HG03575 (cell line): ENCODE data around the gene AFTPH.

Experiments used
- ATAC-seq: cut with Tn5 transposase; IDR thresholded peaks from one replicate; pipeline ENCODE4 v1.9.1; 2021; ENCODE audit not compliant: unreplicated experiment, insufficient number of reproducible peaks, low FRiP score; ENCODE audit errors: extremely low read depth

Gene AFTPH

DNA sequence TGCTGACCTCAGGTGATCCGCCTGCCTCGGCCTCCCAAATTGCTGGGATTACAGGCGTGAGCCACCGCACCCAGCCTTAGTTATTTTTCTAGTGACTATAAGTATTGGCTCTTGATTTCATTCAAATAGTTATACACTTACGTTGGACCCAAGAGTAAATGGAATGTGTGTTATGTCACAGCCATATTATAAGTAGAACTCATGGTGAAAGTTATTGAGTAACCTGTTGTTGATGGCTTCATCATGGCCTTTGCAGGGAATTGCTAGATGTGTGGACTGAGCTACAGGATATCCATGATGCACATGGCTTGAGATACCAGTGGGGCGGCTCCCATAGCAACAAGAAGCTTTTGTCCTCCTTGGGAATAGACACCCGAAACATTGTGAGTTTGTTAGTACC is 44.7 kb downstream of the AFTPH start:
- ATAC-seq, result no peak

DNA sequence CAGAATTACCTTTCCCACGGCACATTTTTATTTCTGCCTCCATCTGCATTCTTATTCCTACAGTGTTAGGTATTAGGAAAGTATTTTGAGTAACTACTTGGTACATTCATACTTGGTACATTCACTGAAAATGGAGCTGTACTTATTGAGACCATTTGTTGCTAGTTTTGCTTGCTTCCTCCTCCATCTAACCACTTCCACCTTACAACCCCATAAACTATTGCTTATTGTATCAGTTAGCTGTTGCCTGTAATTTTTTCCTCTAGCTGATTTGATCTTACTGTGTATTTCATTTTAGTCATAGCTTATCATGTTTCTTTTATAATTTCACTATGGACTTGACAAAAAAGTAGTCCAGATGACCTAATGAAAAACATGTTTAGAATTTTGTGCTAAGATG is 50.7 kb downstream of the AFTPH start:
- no peak for ATAC-seq

DNA sequence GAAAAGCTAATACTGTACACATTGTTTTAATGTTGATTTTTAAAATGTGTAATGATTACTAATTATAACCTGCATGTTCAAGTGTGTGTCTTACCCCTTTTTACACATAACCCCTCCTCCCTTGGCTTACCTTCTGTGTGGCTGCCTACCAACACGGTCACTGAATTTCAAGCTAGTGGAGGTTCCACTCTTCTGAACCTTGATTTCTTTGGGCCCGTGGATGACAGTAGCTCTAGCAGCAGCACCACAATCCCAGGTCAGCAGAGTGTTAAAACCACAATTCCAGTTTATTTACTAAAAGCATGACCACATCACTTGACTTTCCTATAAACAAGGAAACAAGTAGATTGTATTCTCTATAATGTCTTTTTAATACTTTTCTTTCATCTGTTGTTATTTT is 56.9 kb downstream of the AFTPH start:
- ATAC-seq, result no peak

DNA sequence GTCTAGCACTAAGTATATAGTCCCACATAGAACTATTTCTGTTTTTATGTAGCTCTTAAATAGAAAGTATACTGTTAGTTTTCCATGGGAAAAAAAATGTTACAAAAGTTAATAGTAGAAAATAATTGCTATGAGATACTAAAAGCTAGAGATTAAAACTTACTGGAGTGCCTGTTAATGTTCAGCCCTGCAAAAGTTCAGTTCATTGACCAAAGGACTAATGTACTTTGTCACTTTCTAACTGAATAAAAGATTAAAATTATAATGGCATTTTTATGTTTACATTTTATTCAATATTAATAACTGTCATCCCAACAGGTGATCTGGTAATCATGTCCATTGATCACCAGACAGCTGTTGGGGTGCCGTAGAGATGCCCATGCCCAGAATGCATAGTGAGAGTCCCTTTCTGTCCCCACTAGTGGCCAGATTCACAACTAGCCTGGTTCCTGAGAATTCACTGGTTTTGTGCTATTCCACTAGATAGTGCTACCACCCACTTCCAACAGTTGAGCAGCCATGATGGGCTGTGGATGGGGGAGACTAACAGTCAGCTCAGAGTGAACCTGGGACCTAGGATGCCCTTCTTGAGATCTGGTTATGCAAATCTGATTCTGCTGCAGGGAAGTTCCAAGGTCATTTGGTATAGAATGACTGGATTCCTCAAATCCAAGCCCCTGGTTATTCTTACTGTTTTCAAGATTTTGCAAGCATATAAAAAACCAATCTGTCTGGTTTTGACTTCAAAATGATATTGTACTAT is 57.8 kb downstream of the AFTPH start:
- no peak for ATAC-seq

DNA sequence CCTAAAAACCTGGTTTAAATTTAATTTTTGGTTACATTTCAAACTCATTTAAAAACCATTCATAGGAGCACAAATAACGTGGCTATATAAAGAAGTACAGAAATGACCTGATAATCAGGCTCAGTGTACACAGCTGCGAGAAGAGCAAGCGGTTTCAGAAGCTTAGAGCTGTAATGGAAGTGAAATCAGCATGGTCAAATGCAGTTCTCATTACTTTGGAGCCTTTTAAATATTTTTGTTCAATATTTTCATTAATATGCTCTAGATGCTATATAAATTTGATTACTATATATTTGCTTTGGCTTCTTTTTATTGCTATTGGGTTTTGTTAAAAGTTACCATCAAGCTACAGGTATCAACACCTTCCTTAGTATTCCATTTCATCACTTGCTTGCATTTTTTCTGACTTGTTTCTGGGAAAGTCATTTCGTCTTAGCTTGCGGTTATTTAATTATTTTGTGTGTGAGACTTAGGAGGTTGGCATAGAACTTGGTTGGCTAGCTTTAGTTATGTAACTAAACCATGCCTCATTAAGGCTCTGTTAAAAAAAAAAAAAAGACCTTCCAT is 58.7 kb downstream of the AFTPH start:
- ATAC-seq, result no peak

DNA sequence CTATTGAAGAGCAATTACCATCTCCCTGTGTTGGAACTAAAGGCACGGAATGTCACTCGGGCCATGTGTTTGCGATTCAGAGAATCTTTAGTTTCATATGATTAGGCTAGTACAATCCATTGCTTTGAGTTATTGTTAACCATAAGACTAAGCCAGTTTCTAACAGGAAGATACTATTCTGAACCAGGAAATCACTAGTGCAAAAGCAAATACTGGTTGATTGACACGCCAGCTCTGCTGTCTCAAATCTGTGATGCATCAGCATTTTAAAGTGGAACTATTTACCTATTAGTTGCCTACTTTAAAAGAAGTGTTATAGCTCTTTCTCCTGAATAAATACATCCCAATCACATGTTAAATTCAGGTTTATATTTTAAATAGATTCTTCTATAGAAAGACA is 61.9 kb downstream of the AFTPH start:
- no peak for ATAC-seq

DNA sequence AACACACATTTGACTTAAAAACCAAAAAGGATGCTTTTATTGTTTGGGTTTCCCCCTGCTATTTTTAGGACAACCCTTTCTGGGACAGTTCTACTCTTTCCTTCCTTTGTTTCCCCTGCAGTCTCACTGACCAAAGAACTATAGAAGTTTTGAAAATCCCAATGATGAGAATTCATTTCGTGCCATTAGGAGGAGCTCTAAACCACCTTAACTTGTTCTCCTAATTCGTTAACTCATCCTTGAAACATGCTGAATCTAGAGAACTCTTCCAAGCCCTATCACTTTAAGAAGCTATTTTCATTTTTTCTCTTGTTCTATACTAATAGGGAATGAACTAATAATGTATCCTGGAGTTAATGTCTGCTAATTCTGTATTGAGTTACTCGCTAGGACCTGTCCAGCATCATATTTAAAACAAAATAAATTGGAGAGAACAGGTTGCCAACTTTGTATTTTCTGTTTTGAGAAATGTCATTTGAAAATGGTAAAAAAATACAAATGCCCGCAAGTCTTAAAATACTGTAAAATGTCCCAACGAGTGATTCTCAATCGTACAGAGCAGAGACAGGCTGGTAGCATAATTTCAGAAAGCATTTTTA is 62.9 kb downstream of the AFTPH start:
- no peak for ATAC-seq

DNA sequence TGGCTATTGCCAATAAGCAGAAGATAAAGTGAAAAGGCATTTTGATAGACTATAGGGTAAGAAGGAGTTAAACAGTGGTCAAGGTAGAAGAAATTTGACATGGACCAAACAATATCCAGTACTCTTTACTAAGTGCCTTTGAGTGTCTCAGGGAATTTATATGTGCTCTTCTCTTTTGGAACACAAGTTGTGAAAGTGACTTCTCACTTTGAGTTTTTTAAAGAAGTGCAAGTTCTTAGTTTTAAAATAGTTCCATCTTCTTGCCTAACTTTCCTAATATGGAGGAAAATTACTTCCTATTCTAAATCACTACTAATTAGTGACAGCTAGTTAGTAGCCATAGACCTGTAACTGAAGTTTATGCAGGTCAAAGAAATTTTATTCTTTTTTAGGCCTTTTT is 63.4 kb downstream of the AFTPH start:
- ATAC-seq, result no peak

DNA sequence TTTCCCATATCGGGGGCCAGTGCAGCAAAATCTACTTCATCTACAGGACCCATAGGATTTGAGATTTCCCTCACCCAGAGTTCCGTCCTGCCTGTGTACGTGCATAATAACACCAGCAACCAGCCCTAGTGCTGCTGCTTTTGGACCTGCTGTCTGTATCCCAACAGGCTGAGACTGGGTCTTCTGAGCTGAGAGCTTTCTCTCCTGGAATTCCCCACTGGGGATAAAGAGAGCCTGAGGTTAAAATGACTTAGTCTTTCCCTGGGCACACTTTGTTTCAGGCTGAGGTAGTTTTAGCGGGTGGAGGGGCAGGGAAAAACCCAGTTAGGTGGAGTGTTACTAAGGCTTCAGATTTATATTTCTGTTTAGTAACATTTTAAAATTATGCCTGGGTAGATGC is 67.1 kb downstream of the AFTPH start:
- ATAC-seq, result no peak

DNA sequence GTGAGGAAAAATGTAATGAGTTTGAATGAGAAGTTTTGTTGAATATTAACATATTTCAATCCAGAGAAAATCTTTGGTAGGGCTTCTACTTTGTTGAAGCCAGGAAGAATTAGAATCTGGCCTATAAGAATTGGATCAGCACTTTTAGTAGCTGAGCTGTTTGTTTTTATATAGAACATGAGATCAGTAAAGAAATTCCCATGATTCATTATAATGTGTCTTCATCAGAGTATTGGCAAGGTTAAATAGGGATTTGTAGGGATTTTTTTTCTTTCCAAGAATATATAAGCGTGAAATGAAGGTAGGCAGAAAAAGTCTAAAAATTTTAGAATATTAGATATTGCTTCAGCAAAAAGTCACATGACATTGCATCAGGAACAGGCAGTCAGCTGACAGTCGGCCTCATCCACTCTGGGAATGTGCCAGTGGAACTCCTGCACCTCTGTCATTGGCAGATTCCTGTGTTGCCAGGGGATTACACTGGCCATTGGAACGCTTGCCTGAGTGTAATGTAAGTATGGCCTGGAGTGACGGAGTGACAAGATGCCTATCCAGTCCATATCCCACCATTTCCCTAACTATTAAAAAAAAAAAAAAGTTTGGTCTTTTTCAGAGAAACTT is 69.0 kb downstream of the AFTPH start:
- no peak for ATAC-seq

DNA sequence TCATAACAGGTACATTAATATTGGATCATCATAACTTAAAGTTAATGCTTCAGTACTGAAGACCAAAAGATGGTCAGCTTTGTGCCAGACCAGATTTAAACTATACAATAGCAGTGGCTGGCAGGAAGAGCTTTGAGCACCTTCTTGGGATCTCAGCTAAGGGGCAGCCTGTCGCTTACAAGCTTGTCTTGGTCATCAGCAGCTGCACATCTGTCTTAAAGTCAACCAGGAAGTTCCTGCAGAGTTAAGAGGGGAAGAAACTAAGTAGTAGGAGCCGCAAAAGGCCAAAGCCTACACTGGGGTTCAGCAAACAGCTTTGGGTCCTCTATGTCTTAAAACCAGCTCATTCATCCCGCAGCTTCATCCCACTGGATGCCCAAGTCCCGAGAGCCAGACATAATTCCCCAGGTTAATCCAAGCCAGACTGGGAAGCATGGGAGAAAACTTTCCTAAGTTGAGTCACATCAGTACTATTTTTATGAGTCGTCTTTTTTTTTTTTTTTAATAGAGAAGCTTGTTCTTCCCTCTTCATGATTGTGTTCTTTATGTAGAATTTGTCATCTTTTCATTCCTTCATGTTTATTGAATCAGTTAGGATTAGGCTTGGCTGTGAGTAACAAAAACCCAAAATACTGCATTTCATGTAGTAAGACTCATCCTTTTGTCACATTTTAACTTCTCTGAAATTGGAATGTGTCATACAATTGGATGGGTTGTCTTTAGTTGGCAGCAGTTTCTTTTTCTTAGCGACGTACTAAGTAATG is 70.3 kb downstream of the AFTPH start:
- ATAC-seq, result no peak

DNA sequence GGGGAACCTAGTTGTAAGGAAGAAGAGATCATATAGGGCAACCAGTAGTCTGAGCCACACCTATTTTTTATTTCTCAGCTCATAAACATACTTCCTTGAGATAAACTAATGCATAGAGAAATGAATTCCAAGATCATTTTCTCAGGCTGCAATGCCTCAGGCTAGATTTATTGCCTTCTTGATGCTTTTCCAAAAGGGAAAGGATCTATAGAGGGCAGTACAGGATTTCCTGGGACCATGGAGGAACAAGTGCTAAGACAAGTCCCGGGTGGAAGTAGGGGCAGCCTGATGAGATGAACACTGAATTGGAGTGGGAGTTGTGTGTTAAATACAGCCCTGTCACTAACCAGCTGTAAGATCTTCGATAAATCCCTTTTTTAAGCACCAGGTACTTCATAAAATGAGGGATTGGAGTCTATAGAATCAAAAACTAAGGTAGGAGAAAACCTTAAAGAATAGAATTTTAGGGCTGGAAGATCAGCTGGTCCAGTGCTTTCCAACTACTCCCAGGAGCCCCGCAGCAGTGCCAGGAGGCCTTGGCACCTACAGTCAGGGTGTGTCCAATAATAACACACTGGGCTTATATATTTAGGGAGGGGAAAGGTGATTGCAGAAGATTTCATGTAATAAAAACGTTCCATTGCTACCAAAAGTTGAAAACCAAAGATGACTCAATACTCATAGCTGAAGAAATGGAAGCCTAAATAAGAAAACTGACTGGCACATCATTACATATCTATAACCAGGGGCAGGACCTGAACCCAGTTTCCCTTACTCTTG is 71.5 kb downstream of the AFTPH start:
- ATAC-seq, result no peak

DNA sequence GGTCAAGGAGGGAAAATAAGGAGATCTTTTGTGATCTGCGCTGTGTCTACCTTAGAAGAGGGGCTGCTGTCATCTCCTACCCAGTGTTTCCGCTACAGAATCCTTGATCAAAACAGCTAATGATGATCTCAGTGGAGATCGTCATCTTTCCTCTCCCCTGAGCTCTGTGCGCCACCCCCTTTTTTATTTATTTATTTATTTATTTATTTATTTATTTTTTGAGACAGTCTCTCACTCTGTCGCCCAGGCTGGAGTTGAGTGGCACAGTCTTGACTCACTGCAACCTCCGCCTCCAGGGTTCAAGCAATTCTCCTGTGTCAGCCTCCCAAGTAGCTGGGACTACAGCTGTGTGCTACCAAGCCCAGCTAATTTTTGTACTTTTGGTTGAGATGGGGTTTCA is 74.1 kb downstream of the AFTPH start:
- ATAC-seq, result no peak

DNA sequence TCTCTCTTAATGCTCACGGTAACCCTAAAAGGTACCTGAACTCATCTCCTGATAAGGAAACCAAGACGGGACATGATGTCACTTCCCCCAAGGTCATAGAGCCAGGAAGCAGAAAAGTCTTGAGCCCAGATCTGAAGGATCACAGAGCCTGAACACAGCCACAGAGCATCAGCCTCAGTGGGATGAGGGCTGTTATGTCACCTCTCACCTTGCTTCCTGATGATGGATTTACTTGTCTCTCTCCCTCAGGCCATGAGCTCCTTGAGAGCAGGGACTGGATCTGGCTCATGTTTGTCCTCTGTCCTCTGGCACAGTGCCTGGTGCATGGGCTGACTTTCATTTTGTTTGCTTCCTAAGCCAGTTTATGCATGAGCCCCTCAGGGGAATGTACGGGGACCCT is 75.3 kb downstream of the AFTPH start:
- no peak for ATAC-seq

DNA sequence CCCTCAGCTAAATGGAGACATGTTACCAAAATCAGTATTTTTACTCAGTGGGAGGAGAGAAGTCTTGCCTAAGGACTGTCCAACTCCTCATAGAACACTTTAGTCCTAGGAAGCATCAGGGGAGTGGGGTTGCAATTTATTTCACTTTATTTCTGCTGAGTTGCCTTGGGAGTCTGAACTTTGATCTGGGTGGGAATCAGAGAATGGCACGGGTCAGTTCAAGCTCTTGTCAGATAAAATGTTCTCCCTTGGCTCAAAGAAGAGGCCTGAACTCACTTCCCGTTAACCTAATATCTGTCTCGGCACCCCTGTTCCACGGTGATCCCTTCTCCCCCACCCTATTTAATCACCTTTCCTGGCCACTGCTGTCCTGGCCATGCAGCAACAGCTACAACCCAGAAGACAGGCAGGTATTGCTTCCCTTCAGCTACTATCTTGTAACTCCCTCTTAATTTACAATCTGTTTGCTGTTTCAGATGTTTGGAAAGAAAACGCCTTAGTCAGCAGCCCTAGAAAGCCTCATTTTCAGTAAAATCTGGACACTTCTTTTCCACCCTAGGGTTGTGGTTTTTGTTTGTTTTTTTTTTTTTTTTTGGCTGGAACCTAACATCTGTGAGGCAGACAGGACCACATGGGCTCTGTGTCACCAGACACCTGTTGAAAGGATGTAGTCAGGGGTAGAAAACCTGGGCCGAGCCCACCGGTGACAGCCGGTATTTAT is 77.1 kb downstream of the AFTPH start:
- no peak for ATAC-seq

DNA sequence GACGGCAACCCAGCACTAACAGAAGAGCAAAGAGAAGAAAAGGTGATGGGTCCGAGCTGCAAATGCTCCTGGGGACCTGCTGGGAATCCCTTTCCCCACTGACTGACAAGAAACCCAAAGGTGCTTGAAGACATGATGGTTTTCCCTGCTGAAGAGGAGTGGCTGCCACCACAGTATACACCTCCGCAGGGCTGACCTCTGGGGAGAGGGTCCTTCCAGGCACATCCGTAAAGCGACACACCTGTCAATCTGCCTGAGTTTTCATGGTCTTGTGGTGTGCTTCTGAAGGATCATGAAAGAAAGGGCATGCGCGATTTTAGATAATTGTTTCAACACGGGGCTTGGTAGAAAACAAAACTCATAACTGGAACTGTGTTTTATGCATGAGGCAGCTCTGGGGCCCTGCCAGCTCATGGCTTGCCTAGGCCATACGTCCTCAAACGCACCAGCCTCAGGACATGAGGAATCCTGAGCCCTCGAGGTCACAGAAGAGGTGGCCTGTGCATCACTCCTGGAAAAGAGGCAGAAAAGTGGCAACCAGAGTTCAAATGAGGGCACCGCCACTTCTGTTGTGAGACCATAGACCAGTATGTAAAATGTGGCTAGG is 77.8 kb downstream of the AFTPH start:
- ATAC-seq, result no peak

DNA sequence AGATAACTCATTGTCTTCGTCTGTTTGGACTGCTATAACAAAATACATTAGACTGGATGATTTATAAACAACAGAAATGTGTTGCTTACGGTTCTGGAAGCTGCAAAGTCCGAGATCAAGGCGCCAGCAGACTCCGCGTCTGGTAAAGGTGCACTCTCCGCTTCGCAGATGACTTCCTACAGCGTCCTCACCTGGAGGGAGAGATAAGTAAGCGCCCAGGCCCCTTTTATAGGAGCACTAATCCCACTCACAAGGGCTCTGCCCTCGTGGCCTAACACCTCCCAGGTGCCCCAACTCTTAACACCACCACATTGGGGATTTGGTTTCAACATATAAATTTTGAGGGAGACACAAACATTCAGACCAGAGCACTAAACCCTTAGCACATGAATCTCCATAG is 78.3 kb downstream of the AFTPH start:
- no peak for ATAC-seq

DNA sequence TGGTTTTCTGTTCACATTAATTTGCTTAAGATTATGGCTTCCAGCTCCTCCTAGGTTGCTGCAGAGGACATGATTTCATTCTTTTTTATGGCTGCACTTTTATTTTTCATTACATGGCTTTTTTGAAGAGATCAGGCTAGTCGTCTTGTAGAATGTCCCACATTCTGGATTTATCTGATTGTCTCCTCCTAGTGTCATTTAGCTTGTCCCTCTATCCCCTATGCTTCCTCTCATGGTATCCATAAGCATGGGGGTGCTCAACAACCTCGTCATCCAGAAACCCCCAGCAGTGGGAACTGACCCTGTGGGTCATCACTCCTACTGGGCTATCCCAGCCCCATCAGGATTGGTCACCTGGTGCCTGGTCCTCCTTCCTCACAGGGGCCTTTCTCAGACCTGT is 80.0 kb downstream of the AFTPH start:
- no peak for ATAC-seq
